Measurements from ENCODE around the gene TP53TG5.
A peak's percentile ranks its signal among the peaks of the same experiment; 100 is the strongest.

TP53TG5 gene

GRCh38 chr20:45345104-45345936 is 32.8 kb downstream of the TP53TG5 start:
- peak overlapping the region; percentile 9 for H2BK15ac ChIP-seq (replicated peaks; ENCODE audit: low read depth)
- no peak for DNase-seq
- no peak overlapping the region for H3K27ac ChIP-seq (ENCODE audit: low read depth, low read length)
- peaks cover 50% of the 10 kb centered on the region for H3K4me1 ChIP-seq (ENCODE audit: control insufficient read depth, low read depth, low read length)
- H3K4me2 ChIP-seq (ENCODE audit: low read length), result no peak overlapping the region
- H2AK5ac ChIP-seq (ENCODE audit: low read length), result no peak overlapping the region
- peak overlapping the region; percentile 29 for H2BK5ac ChIP-seq (ENCODE audit: low read length)
- H3K79me1 ChIP-seq (ENCODE audit: low read length), result peaks cover 20% of the 10 kb centered on the region
- H4K5ac ChIP-seq (ENCODE audit: low read length), result no peak overlapping the region
- peak overlapping the region; percentile 45 for H3K56ac ChIP-seq (ENCODE audit: low read length)
- WGBS (ENCODE audit: extremely low coverage, insufficient coverage, low lambda C conversion rate), result no CpG with 5 or more reads among the region's 9 CpGs
- no peaks in the 10 kb centered on the region for H3K36me3 ChIP-seq (ENCODE audit: control insufficient read depth, insufficient read depth, low read length)
- H3K27me3 ChIP-seq (ENCODE audit: insufficient read depth, low read length, poor library complexity), result no peaks in the 10 kb centered on the region
- H3K4me3 ChIP-seq (ENCODE audit: low read length), result no peak overlapping the region
- peak overlapping the region; percentile 39 for H3K18ac ChIP-seq (ENCODE audit: low read length)
- H4K8ac ChIP-seq (ENCODE audit: low read depth, low read length), result no peak overlapping the region
- H3K9ac ChIP-seq (ENCODE audit: low read length), result peak overlapping the region; percentile 20
- H2BK120ac ChIP-seq (ENCODE audit: low read depth, low read length), result no peak overlapping the region
- H3K79me2 ChIP-seq (ENCODE audit: control insufficient read depth, insufficient read depth, low read length), result peaks cover 51% of the 10 kb centered on the region
- H3K23ac ChIP-seq (ENCODE audit: low read length), result no peak overlapping the region
- peak overlapping the region; percentile 56 for H3K4ac ChIP-seq (ENCODE audit: low read depth, low read length)

DNA sequence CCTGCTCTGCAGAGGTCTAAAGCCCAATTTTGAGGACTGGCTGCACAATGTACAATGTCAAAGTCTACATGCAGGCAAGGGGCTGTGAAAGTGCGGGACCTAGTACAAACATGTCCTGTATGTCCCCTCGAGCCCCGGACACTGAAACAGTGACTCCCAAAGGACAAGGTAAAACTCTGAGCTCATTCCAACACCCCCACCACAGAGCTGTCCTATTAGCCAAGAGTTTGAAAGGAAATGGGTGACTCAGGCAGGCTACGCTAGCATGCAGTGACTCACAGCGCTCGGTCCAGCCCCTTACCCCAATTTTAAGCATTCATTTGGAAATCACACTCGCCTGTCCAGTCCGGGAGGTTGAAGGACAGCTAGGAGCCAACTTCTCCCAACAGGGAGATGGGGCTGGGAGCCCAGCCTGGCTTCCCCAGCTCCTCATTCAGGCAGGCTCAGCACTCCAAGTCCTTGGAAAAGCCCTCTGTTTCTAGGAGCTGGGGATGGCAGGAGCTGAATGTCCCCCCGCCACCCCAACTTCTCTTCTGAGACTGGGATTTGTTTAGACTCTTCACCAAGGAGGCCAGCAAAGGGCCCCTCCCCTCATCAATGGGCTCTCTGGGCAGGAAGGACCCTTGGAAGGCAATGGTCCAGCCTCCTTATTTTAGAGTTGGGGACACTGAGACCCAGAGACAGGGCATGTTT is 33.8 kb downstream of the TP53TG5 start:
- DNase-seq, result peak; percentile 87
- Histone ChIP-seq H3K18ac (ENCODE audit: low read length) (peak overlapping the region; percentile 84), H3K27me3 (ENCODE audit: insufficient read depth, low read length, poor library complexity) (no peaks in the 10 kb centered on the region), H3K4ac (ENCODE audit: low read depth, low read length) (peak overlapping the region; percentile 77), H3K4me2 (ENCODE audit: low read length) (peak overlapping the region; percentile 4), H3K4me3 (ENCODE audit: low read length) (no peak overlapping the region), H3K4me1 (ENCODE audit: control insufficient read depth, low read depth, low read length) (peaks cover 52% of the 10 kb centered on the region), H2AK5ac (ENCODE audit: low read length) (peak overlapping the region; percentile 70), H2BK120ac (ENCODE audit: low read depth, low read length) (peak overlapping the region; percentile 30), H4K5ac (ENCODE audit: low read length) (no peak overlapping the region), H2BK15ac (replicated peaks; ENCODE audit: low read depth) (no peak overlapping the region), H3K23ac (ENCODE audit: low read length) (no peak overlapping the region), H3K79me1 (ENCODE audit: low read length) (peaks cover 27% of the 10 kb centered on the region), H3K36me3 (ENCODE audit: control insufficient read depth, insufficient read depth, low read length) (no peaks in the 10 kb centered on the region), H3K27ac (ENCODE audit: low read depth, low read length) (peak overlapping the region; percentile 34), H4K8ac (ENCODE audit: low read depth, low read length) (no peak overlapping the region), H3K56ac (ENCODE audit: low read length) (peak overlapping the region; percentile 92), H3K9ac (ENCODE audit: low read length) (peak overlapping the region; percentile 48), H3K79me2 (ENCODE audit: control insufficient read depth, insufficient read depth, low read length) (peaks cover 58% of the 10 kb centered on the region), H2BK5ac (ENCODE audit: low read length) (peak overlapping the region; percentile 69)
- WGBS (ENCODE audit: extremely low coverage, insufficient coverage, low lambda C conversion rate), result no CpG with 5 or more reads among the region's 9 CpGs

DNA sequence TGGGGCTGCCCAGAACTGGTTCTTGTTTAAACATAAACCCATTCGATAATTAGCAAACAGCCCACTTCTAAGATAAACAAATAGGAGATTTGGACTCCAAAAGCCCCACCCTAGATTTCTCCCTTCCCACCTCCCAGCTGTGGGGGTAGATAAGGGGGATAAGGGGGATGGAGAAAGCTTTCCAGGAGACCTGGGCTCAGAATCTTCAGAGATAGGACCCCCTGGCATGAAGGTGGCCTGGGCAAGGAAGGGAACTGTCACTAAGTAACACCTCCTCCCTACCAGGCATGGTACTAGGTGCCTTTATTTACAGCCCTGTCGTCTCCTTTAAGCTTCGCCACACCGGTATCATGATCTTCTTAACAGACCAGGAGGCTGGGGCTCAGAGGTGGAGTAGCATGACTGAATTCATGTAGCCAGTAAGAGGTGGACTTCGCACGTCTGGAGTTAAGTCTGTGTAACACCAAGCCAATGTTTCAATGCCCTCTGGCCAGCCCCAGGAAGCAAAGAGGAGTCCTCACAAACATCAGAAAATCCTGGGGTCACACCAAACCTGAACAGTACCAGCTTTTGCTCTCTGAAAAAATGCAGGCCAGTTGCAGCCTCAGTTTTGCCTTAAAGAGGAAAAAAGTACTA is 34.5 kb downstream of the TP53TG5 start:
- no peak overlapping the region for H2BK15ac ChIP-seq (replicated peaks; ENCODE audit: low read depth)
- peaks cover 58% of the 10 kb centered on the region for H3K4me1 ChIP-seq (ENCODE audit: control insufficient read depth, low read depth, low read length)
- H3K27me3 ChIP-seq (ENCODE audit: insufficient read depth, low read length, poor library complexity), result no peaks in the 10 kb centered on the region
- no peak overlapping the region for H3K23ac ChIP-seq (ENCODE audit: low read length)
- peak overlapping the region; percentile 77 for H3K4ac ChIP-seq (ENCODE audit: low read depth, low read length)
- H3K4me2 ChIP-seq (ENCODE audit: low read length), result peak overlapping the region; percentile 3
- H3K36me3 ChIP-seq (ENCODE audit: control insufficient read depth, insufficient read depth, low read length), result no peaks in the 10 kb centered on the region
- no peak overlapping the region for H4K5ac ChIP-seq (ENCODE audit: low read length)
- H3K9ac ChIP-seq (ENCODE audit: low read length), result peak overlapping the region; percentile 41
- peak; percentile 78 for DNase-seq
- peak overlapping the region; percentile 92 for H3K56ac ChIP-seq (ENCODE audit: low read length)
- H3K4me3 ChIP-seq (ENCODE audit: low read length), result no peak overlapping the region
- H2BK5ac ChIP-seq (ENCODE audit: low read length), result peak overlapping the region; percentile 69
- H2AK5ac ChIP-seq (ENCODE audit: low read length), result peak overlapping the region; percentile 10
- peaks cover 65% of the 10 kb centered on the region for H3K79me2 ChIP-seq (ENCODE audit: control insufficient read depth, insufficient read depth, low read length)
- peak overlapping the region; percentile 39 for H2BK120ac ChIP-seq (ENCODE audit: low read depth, low read length)
- no CpG with 5 or more reads among the region's 6 CpGs for WGBS (ENCODE audit: extremely low coverage, insufficient coverage, low lambda C conversion rate)
- H3K27ac ChIP-seq (ENCODE audit: low read depth, low read length), result peak overlapping the region; percentile 97
- no peak overlapping the region for H4K8ac ChIP-seq (ENCODE audit: low read depth, low read length)
- H3K79me1 ChIP-seq (ENCODE audit: low read length), result peaks cover 33% of the 10 kb centered on the region
- peak overlapping the region; percentile 84 for H3K18ac ChIP-seq (ENCODE audit: low read length)

- Histone ChIP-seq H3K27ac (ENCODE audit: low read depth, low read length) (peak overlapping the region; percentile 97), H3K23ac (ENCODE audit: low read length) (no peak overlapping the region), H3K4me3 (ENCODE audit: low read length) (no peak overlapping the region), H3K27me3 (ENCODE audit: insufficient read depth, low read length, poor library complexity) (no peaks in the 10 kb centered on the region), H4K8ac (ENCODE audit: low read depth, low read length) (no peak overlapping the region), H3K56ac (ENCODE audit: low read length) (peak overlapping the region; percentile 92), H3K79me1 (ENCODE audit: low read length) (peaks cover 37% of the 10 kb centered on the region), H3K4me2 (ENCODE audit: low read length) (peak overlapping the region; percentile 13), H3K79me2 (ENCODE audit: control insufficient read depth, insufficient read depth, low read length) (peaks cover 70% of the 10 kb centered on the region), H3K4ac (ENCODE audit: low read depth, low read length) (peak overlapping the region; percentile 63), H2BK120ac (ENCODE audit: low read depth, low read length) (peak overlapping the region; percentile 30), H2BK5ac (ENCODE audit: low read length) (peak overlapping the region; percentile 57), H3K18ac (ENCODE audit: low read length) (peak overlapping the region; percentile 84), H3K36me3 (ENCODE audit: control insufficient read depth, insufficient read depth, low read length) (no peaks in the 10 kb centered on the region), H3K4me1 (ENCODE audit: control insufficient read depth, low read depth, low read length) (peaks cover 64% of the 10 kb centered on the region), H4K5ac (ENCODE audit: low read length) (no peak overlapping the region), H2BK15ac (replicated peaks; ENCODE audit: low read depth) (peak overlapping the region; percentile 3), H2AK5ac (ENCODE audit: low read length) (peak overlapping the region; percentile 41), H3K9ac (ENCODE audit: low read length) (peak overlapping the region; percentile 56)
- WGBS (ENCODE audit: extremely low coverage, insufficient coverage, low lambda C conversion rate), result no CpG with 5 or more reads among the region's 6 CpGs
- no peak for DNase-seq
These were observed 35.1 kb downstream of the TP53TG5 start for GRCh38 chr20:45342855-45343531.
